ENCODE data around the gene OR4F16. TPM values are rescaled to one million over a fixed set of nuclear protein-coding genes. Genes with fewer than 3 reads are reported as not detected.
"Not testable (repeated sequence)": the region's sequence is repeated elsewhere in the genome, so short reads cannot be mapped to it uniquely, and the experiment has no call there.

Gene OR4F16
- total RNA-seq = not detected
- long read RNA-seq = 0 reads

- ATAC-seq; intact Hi-C loops (cut with DNase I, micrococcal nuclease); DNase-seq: not testable (repeated sequence)
These were observed at the start of gene OR4F16 for GRCh38 chr1:686554-686953. TSS of gene OR4F16 (minus strand) at chr1:686654. CDS start at chr1:686654, 0 bp downstream.

- DNase-seq; intact Hi-C loops (cut with DNase I, micrococcal nuclease); ATAC-seq: not testable (repeated sequence)
These were observed 47.2 kb upstream of the OR4F16 start for GRCh38 chr1:733649-734048.

GRCh38 chr1:727040-727439 lies 40.6 kb upstream of the OR4F16 start:
- DNase-seq; ATAC-seq; intact Hi-C loops (cut with DNase I, micrococcal nuclease): not testable (repeated sequence)

Other genes starting within 250 kb of the OR4F16 start
- gene OR4F29, start 235.0 kb downstream of the OR4F16 start, total RNA-seq = not detected
- 1 to 10 TPM; 1.6 to 5.1 TPM for gene SAMD11, start 237.3 kb upstream of the OR4F16 start, total RNA-seq